Osteoblast (primary cell): ENCODE data around the gene NPLOC4. TPM values are rescaled to one million over a fixed set of nuclear protein-coding genes. Genes with fewer than 3 reads are reported as not detected.

Experiments used
- DNase-seq: peaks from one replicate; pipeline ENCODE4 v3.0.0; 2011; ENCODE audit warnings: low spot score, mixed read lengths; ENCODE audit not compliant: insufficient read length; ENCODE audit errors: missing footprints
- H2AFZ ChIP-seq: 2 replicates; pipeline ENCODE4 v1.6.0; 2011; ENCODE audit warnings: mild to moderate bottlenecking, low read length
- H3K27ac ChIP-seq: 2 replicates; pipeline ENCODE4 v1.5.1; 2011; ENCODE audit warnings: mild to moderate bottlenecking, low read depth, low read length, moderate library complexity
- H3K27me3 ChIP-seq: 2 replicates; pipeline ENCODE4 v1.6.0; 2012; ENCODE audit warnings: mild to moderate bottlenecking, control low read depth, inconsistent platforms, low read length, moderate library complexity; ENCODE audit not compliant: insufficient read depth
- H3K36me3 ChIP-seq: 2 replicates; pipeline ENCODE4 v1.5.1; 2011; ENCODE audit warnings: mild to moderate bottlenecking, low read length, control low read depth, moderate library complexity; ENCODE audit not compliant: insufficient read depth
- H3K4me1 ChIP-seq: 2 replicates; pipeline ENCODE4 v1.5.1; 2011; ENCODE audit warnings: mild to moderate bottlenecking, low read length, control low read depth, moderate library complexity; ENCODE audit not compliant: insufficient read depth
- H3K4me2 ChIP-seq: 2 replicates; pipeline ENCODE4 v1.6.0; 2011; ENCODE audit warnings: mild to moderate bottlenecking, low read length; ENCODE audit not compliant: insufficient read depth
- H3K4me3 ChIP-seq: fragments of 200-600 bp; sonication (generic); 3 replicates; pipeline ENCODE4 v1.5.1; 2012; ENCODE audit warnings: mild to moderate bottlenecking, low read length, inconsistent platforms; ENCODE audit not compliant: insufficient read depth
- H3K79me2 ChIP-seq: 2 replicates; pipeline ENCODE4 v1.6.0; 2012; ENCODE audit warnings: mild to moderate bottlenecking, low read length, control low read depth, inconsistent platforms; ENCODE audit not compliant: insufficient read depth
- H3K9me3 ChIP-seq: 2 replicates; pipeline ENCODE4 v1.5.1; 2011; ENCODE audit warnings: low read depth, low read length, control low read depth
- H4K20me1 ChIP-seq: 2 replicates; pipeline ENCODE4 v1.6.0; 2012; ENCODE audit warnings: mild to moderate bottlenecking, low read length, control low read depth; ENCODE audit not compliant: insufficient read depth
- CTCF ChIP-seq: IDR thresholded peaks from 2 replicates; pipeline ENCODE4 v1.5.1; 2011; ENCODE audit warnings: mild to moderate bottlenecking, low read depth, low read length, moderate library complexity; ENCODE audit errors: extremely low read depth
- total RNA-seq: library from RNA; depleted of rRNA; stranded (reverse); fragments of >200 nt; gene quantifications from 2 replicates; pipeline ENCODE4 v1.2.3, GENCODE V29; 2012

NPLOC4 gene
- total RNA-seq, 1 donor, result 118 TPM

GRCh38 chr17:81523402-81524038 lies 113.4 kb downstream of the NPLOC4 start:
- Histone ChIP-seq H4K20me1 (peaks cover 30% of the 10 kb centered on the region), H3K36me3 (no peaks in the 10 kb centered on the region), H3K9me3 (no peaks in the 10 kb centered on the region), H3K79me2 (peaks cover 6% of the 10 kb centered on the region), H3K27me3 (peaks cover 12% of the 10 kb centered on the region), H2AFZ (no peak overlapping the region), H3K4me2 (peak overlapping the region; percentile 38), H3K4me3 (no peak overlapping the region), H3K4me1 (peaks cover 18% of the 10 kb centered on the region), H3K27ac (no peak overlapping the region)
- TF ChIP-seq CTCF, result no peak
- peak; percentile 97 for DNase-seq

GRCh38 chr17:81522491-81523401 lies 114.2 kb downstream of the NPLOC4 start:
- peaks cover 26% of the 10 kb centered on the region for H3K4me1 ChIP-seq
- peaks cover 37% of the 10 kb centered on the region for H4K20me1 ChIP-seq
- no peak for TF ChIP-seq CTCF
- no peak for DNase-seq
- H3K9me3 ChIP-seq, result no peaks in the 10 kb centered on the region
- H3K36me3 ChIP-seq, result no peaks in the 10 kb centered on the region
- H3K27me3 ChIP-seq, result peaks cover 6% of the 10 kb centered on the region
- H3K27ac ChIP-seq, result no peak overlapping the region
- peak overlapping the region; percentile 38 for H3K4me2 ChIP-seq
- H2AFZ ChIP-seq, result no peak overlapping the region
- H3K4me3 ChIP-seq, result no peak overlapping the region
- peaks cover 14% of the 10 kb centered on the region for H3K79me2 ChIP-seq

- TF ChIP-seq CTCF, result no peak
- peaks cover 6% of the 10 kb centered on the region for H3K27me3 ChIP-seq
- no peak overlapping the region for H2AFZ ChIP-seq
- peaks cover 50% of the 10 kb centered on the region for H4K20me1 ChIP-seq
- H3K36me3 ChIP-seq, result no peaks in the 10 kb centered on the region
- peaks cover 38% of the 10 kb centered on the region for H3K79me2 ChIP-seq
- no peak overlapping the region for H3K4me2 ChIP-seq
- H3K9me3 ChIP-seq, result no peaks in the 10 kb centered on the region
- H3K4me1 ChIP-seq, result peaks cover 42% of the 10 kb centered on the region
- H3K4me3 ChIP-seq, result no peak overlapping the region
- no peak for DNase-seq
- H3K27ac ChIP-seq, result no peak overlapping the region
Measured at GRCh38 chr17:81520021-81520901, 116.7 kb downstream of the NPLOC4 start.
